ENCODE results near the gene SLC6A6. TPM values are rescaled to one million over a fixed set of nuclear protein-coding genes. Genes with fewer than 3 reads are reported as not detected.

Gene SLC6A6
- polyA plus RNA-seq, 1 donor (not counting 4 experiments of a cell fraction or from before 2014, with no cell fraction given): 8.3 TPM

- Histone ChIP-seq H3K4me2 (ENCODE audit: control insufficient read depth, extremely low read depth, insufficient read depth, low read depth, low read length) (no peak overlapping the region), H3K9me1 (ENCODE audit: control insufficient read depth, extremely low read depth, insufficient read depth, low read length) (no peaks in the 10 kb centered on the region), H3K27ac (ENCODE audit: control insufficient read depth, insufficient read depth, low read length) (no peak overlapping the region), H3K27me3 (ENCODE audit: control insufficient read depth, extremely low read depth, insufficient read depth, low read length) (no peaks in the 10 kb centered on the region), H3K79me2 (ENCODE audit: control insufficient read depth, insufficient read depth, low read length) (no peaks in the 10 kb centered on the region), H3K36me3 (ENCODE audit: control insufficient read depth in 2 of 2, extremely low read depth in 1 of 2, insufficient read depth in 2 of 2, low read length in 2 of 2) (peaks cover 1 to 5% of the 10 kb centered on the region in 2 experiments), H3K4me1 (ENCODE audit: control insufficient read depth, extremely low read depth, insufficient read depth, low read length) (no peaks in the 10 kb centered on the region), H3K9ac (ENCODE audit: control insufficient read depth, extremely low read depth, insufficient read depth, low read length) (no peak overlapping the region), H4K20me1 (ENCODE audit: control insufficient read depth, extremely low read depth, insufficient read depth, low read length) (no peaks in the 10 kb centered on the region), H3K4me3 (ENCODE audit: control insufficient read depth in 2 of 3, extremely low read depth in 1 of 3, insufficient read depth in 2 of 3, low read depth in 1 of 3, low read length in 3 of 3) (no peak overlapping the region), H2AFZ (ENCODE audit: control insufficient read depth, low read length) (no peak overlapping the region), H3K9me3 (ENCODE audit: control insufficient read depth, low read depth, low read length) (no peaks in the 10 kb centered on the region)
- no peak for FAIRE-seq
- dilution Hi-C loops (cut with MboI; ENCODE audit: extremely low pct_ligation_motif_present, low sequenced_read_pairs): no loop called here
- TF ChIP-seq EZH2 (IDR thresholded peaks at IDR 0.05; ENCODE audit: low read length) (no peak), CTCF (optimal IDR thresholded peaks at IDR 0.05 in 1 of 3, IDR thresholded peaks at IDR 0.05 in 1 of 3, conservative IDR thresholded peaks at IDR 0.05 in 1 of 3; ENCODE audit: extremely low read depth in 1 of 3, insufficient read depth in 2 of 3, low read length in 3 of 3) (no peak)
- DNase-seq (ENCODE audit: low read depth, low spot score): no peak
Observed at GRCh38 chr3:14466179-14466903, 63.9 kb downstream of the SLC6A6 start.

- dilution Hi-C loops (cut with MboI; ENCODE audit: extremely low pct_ligation_motif_present, low sequenced_read_pairs): no loop called here
- DNase-seq (ENCODE audit: low read depth, low spot score) (no peak), FAIRE-seq (peak; percentile 55)
- Histone ChIP-seq H4K20me1 (ENCODE audit: control insufficient read depth, extremely low read depth, insufficient read depth, low read length) (no peaks in the 10 kb centered on the region), H2AFZ (ENCODE audit: control insufficient read depth, low read length) (no peak overlapping the region), H3K9me3 (ENCODE audit: control insufficient read depth, low read depth, low read length) (no peaks in the 10 kb centered on the region), H3K4me1 (ENCODE audit: control insufficient read depth, extremely low read depth, insufficient read depth, low read length) (peaks cover 7% of the 10 kb centered on the region), H3K9me1 (ENCODE audit: control insufficient read depth, extremely low read depth, insufficient read depth, low read length) (no peaks in the 10 kb centered on the region), H3K4me2 (ENCODE audit: control insufficient read depth, extremely low read depth, insufficient read depth, low read depth, low read length) (no peak overlapping the region), H3K9ac (ENCODE audit: control insufficient read depth, extremely low read depth, insufficient read depth, low read length) (no peak overlapping the region), H3K79me2 (ENCODE audit: control insufficient read depth, insufficient read depth, low read length) (no peaks in the 10 kb centered on the region), H3K36me3 (ENCODE audit: control insufficient read depth in 2 of 2, extremely low read depth in 1 of 2, insufficient read depth in 2 of 2, low read length in 2 of 2) (peaks cover 2 to 3% of the 10 kb centered on the region in 2 experiments), H3K27ac (ENCODE audit: control insufficient read depth, insufficient read depth, low read length) (no peak overlapping the region), H3K27me3 (ENCODE audit: control insufficient read depth, extremely low read depth, insufficient read depth, low read length) (no peaks in the 10 kb centered on the region), H3K4me3 (ENCODE audit: control insufficient read depth in 2 of 3, extremely low read depth in 1 of 3, insufficient read depth in 2 of 3, low read depth in 1 of 3, low read length in 3 of 3) (no peak overlapping the region)
- no peak for TF ChIP-seq EZH2 (IDR thresholded peaks at IDR 0.05; ENCODE audit: low read length)
- TF ChIP-seq CTCF (optimal IDR thresholded peaks at IDR 0.05 in 1 of 3, IDR thresholded peaks at IDR 0.05 in 1 of 3, conservative IDR thresholded peaks at IDR 0.05 in 1 of 3; ENCODE audit: extremely low read depth in 1 of 3, insufficient read depth in 2 of 3, low read length in 3 of 3): peak; percentile 65 to 86 (median 83)
Observed at GRCh38 chr3:14467814-14468620, 65.6 kb downstream of the SLC6A6 start.
